Upper lobe of left lung (tissue), 4 donors: ENCODE measurements around the gene SERPINA6.

Experiments
- CTCF ChIP-seq, 6 experiments: fragments of 450-650 bp in 4 of 6; fragments of 200-600 bp in 2 of 6; sonication (generic) in 2 of 6; IDR thresholded peaks; one replicate each; pipeline ENCODE4 v1.5.1; 2016 to 2019; ENCODE audit warnings: antibody characterized with exemption in 6 of 6
- POLR2AphosphoS5 ChIP-seq, 2 donors: sonication (generic); formaldehyde crosslinking; IDR thresholded peaks; one replicate each; pipeline ENCODE4 v1.5.1; 2017; ENCODE audit warnings: antibody characterized with exemption in 2 of 2

- TF ChIP-seq CTCF (IDR thresholded peaks at IDR 0.05) (no peak), POLR2AphosphoS5 (IDR thresholded peaks at IDR 0.05) (no peak)
Measured at GRCh38 chr14:94278731-94279130, 44.4 kb downstream of the SERPINA6 start.
